Measurements from ENCODE around the gene GLDC. TPM values are rescaled to one million over a fixed set of nuclear protein-coding genes. Genes with fewer than 3 reads are reported as not detected.

Gene GLDC
- total RNA-seq, 5 donors from 2014 or later (not counting 1 experiment from before 2014, with no cell fraction given), result 0.21 to 0.79 (median 0.70) TPM

DNA sequence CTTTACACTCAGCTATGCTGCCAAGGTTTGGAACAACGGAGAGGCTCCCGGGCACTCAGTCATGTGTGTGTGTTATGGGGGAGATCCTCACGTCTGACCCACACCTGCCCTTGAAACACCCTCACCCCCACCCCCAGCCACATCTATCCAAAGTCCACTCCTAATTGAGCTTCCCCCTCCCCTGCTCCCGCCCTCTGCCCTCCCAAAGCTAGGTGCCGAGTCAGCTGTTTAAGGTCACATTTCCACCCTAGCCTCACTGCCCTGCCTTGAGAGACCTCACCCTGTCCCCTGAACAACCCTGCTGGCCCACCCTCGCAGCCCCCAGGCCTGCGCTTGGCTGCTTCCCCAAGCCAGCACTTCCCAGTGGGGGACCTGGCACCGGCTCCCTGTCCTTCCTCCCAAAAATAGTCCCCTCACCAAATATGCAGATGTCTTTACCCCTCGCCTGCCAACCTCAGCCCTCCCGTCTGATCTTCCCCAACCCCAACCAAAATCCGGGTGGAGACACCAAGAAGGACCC lies 36.0 kb downstream of the GLDC start:
- H3K9me3 ChIP-seq, result no peaks in the 10 kb centered on the region
- no peak overlapping the region for H3K27ac ChIP-seq (ENCODE audit: low read length)
- no peaks in the 10 kb centered on the region for H3K36me3 ChIP-seq (ENCODE audit: control insufficient read depth in 2 of 2, extremely low read depth in 1 of 2, insufficient read depth in 1 of 2, low read length in 1 of 2)
- no peaks in the 10 kb centered on the region for H3K9me3 Mint-ChIP-seq
- H3K27me3 ChIP-seq (replicated peaks in 1 of 2; ENCODE audit: control insufficient read depth in 2 of 2, extremely low read depth in 1 of 2, insufficient read depth in 2 of 2, low read length in 1 of 2), result no peaks in the 10 kb centered on the region
- H3K4me3 ChIP-seq (ENCODE audit: control insufficient read depth in 1 of 2, extremely low read depth in 1 of 2, low read length in 1 of 2), result no peak overlapping the region
- CTCF ChIA-PET, result no interaction called here
- H3K27ac Mint-ChIP-seq, result no peak overlapping the region
- H3K4me1 Mint-ChIP-seq, result peaks cover 0 to 4% (median 2%) of the 10 kb centered on the region in 3 donors
- H3K4me3 Mint-ChIP-seq, result no peak overlapping the region
- 95% methylated on average over 7 of the region's 11 CpGs for WGBS (ENCODE audit: insufficient coverage)
- POLR2A ChIA-PET, result no interaction called here
- no peaks in the 10 kb centered on the region for H3K27me3 Mint-ChIP-seq
- ATAC-seq (replicated peaks in 1 of 4), result no peak
- H3K36me3 Mint-ChIP-seq, result no peaks in the 10 kb centered on the region
- DNase-seq, result no peak
- H3K4me1 ChIP-seq (ENCODE audit: control insufficient read depth in 1 of 2, extremely low read depth in 1 of 2, insufficient read depth in 2 of 2, low read length in 2 of 2), result no peaks in the 10 kb centered on the region

DNA sequence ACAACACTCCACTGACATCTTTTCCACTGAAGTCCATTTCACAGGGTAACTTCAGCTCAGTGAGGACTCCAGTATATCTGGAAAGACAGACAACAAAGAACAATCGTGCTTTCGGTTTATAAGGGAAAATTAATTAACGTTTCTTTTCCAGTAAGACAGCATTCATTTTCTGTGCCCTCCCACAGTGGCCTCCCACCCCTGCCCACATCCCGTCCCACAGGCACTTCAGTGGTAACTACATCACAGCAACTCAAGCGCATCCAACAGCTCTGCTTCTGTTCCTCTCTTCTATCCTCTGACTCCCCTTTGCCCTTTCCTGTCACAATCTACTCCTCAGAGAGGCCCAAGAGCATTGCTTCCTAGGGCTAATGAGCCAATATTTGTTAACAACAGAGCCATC lies 40.3 kb downstream of the GLDC start:
- Histone ChIP-seq H3K4me1 (ENCODE audit: control insufficient read depth in 1 of 2, extremely low read depth in 1 of 2, insufficient read depth in 2 of 2, low read length in 2 of 2) (no peaks in the 10 kb centered on the region), H3K9me3 (no peaks in the 10 kb centered on the region), H3K27me3 (replicated peaks in 1 of 2; ENCODE audit: control insufficient read depth in 2 of 2, extremely low read depth in 1 of 2, insufficient read depth in 2 of 2, low read length in 1 of 2) (no peaks in the 10 kb centered on the region), H3K27ac (ENCODE audit: low read length) (no peak overlapping the region), H3K4me3 (ENCODE audit: control insufficient read depth in 1 of 2, extremely low read depth in 1 of 2, low read length in 1 of 2) (no peak overlapping the region), H3K36me3 (ENCODE audit: control insufficient read depth in 2 of 2, extremely low read depth in 1 of 2, insufficient read depth in 1 of 2, low read length in 1 of 2) (no peaks in the 10 kb centered on the region)
- Mint-ChIP-seq H3K4me3 (no peak overlapping the region), H3K27me3 (no peaks in the 10 kb centered on the region), H3K36me3 (no peaks in the 10 kb centered on the region), H3K27ac (no peak overlapping the region), H3K4me1 (peaks cover 0 to 4% (median 2%) of the 10 kb centered on the region in 3 donors), H3K9me3 (no peaks in the 10 kb centered on the region)
- ChIA-PET POLR2A (no interaction called here), CTCF (no interaction called here)
- DNase-seq (no peak), ATAC-seq (replicated peaks in 1 of 4) (no peak)
- 68% methylated on average over 4 of the region's 5 CpGs for WGBS (ENCODE audit: insufficient coverage)

- Mint-ChIP-seq H3K4me3 (no peak overlapping the region), H3K36me3 (no peaks in the 10 kb centered on the region), H3K27me3 (no peaks in the 10 kb centered on the region), H3K4me1 (peaks cover 0 to 3% (median 2%) of the 10 kb centered on the region in 3 donors), H3K27ac (no peak overlapping the region), H3K9me3 (no peaks in the 10 kb centered on the region)
- ChIA-PET POLR2A (no interaction called here), CTCF (no interaction called here)
- ATAC-seq (replicated peaks in 1 of 4) (no peak), DNase-seq (no peak)
- Histone ChIP-seq H3K9me3 (no peaks in the 10 kb centered on the region), H3K4me3 (ENCODE audit: control insufficient read depth in 1 of 2, extremely low read depth in 1 of 2, low read length in 1 of 2) (no peak overlapping the region), H3K27ac (ENCODE audit: low read length) (no peak overlapping the region), H3K36me3 (ENCODE audit: control insufficient read depth in 2 of 2, extremely low read depth in 1 of 2, insufficient read depth in 1 of 2, low read length in 1 of 2) (no peaks in the 10 kb centered on the region), H3K27me3 (replicated peaks in 1 of 2; ENCODE audit: control insufficient read depth in 2 of 2, extremely low read depth in 1 of 2, insufficient read depth in 2 of 2, low read length in 1 of 2) (no peaks in the 10 kb centered on the region), H3K4me1 (ENCODE audit: control insufficient read depth in 1 of 2, extremely low read depth in 1 of 2, insufficient read depth in 2 of 2, low read length in 2 of 2) (no peaks in the 10 kb centered on the region)
- 89% methylated on average over 1 of the region's 4 CpGs for WGBS (ENCODE audit: insufficient coverage)
Measured at GRCh38 chr9:6600426-6600825, 45.1 kb downstream of the GLDC start.

DNA sequence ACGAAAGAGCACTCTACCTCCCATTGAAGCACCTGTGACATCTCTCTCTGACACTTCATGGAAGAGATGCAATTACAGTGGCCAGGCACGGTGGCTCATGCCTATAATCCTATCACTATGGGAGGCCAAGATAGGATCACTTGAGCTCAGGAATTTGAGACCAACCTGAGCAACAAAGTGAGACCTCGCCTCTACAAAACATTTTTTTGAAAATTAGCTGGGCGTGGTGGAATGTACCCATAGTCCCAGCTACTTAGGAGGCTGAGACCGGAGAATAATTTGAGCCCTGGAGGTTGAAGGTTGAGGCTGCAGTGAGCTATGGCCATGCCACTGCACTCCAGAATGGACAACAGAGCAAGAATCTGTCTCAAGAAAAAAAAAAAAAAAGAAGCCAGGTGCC lies 45.5 kb downstream of the GLDC start:
- Mint-ChIP-seq H3K27ac (no peak overlapping the region), H3K9me3 (no peaks in the 10 kb centered on the region), H3K36me3 (no peaks in the 10 kb centered on the region), H3K4me1 (peaks cover 0 to under 1% (median 0%) of the 10 kb centered on the region in 3 donors), H3K4me3 (no peak overlapping the region), H3K27me3 (no peaks in the 10 kb centered on the region)
- DNase-seq (no peak), ATAC-seq (replicated peaks in 1 of 4) (no peak)
- Histone ChIP-seq H3K4me3 (ENCODE audit: control insufficient read depth in 1 of 2, extremely low read depth in 1 of 2, low read length in 1 of 2) (no peak overlapping the region), H3K27me3 (replicated peaks in 1 of 2; ENCODE audit: control insufficient read depth in 2 of 2, extremely low read depth in 1 of 2, insufficient read depth in 2 of 2, low read length in 1 of 2) (no peaks in the 10 kb centered on the region), H3K36me3 (ENCODE audit: control insufficient read depth in 2 of 2, extremely low read depth in 1 of 2, insufficient read depth in 1 of 2, low read length in 1 of 2) (no peaks in the 10 kb centered on the region), H3K9me3 (no peaks in the 10 kb centered on the region), H3K4me1 (ENCODE audit: control insufficient read depth in 1 of 2, extremely low read depth in 1 of 2, insufficient read depth in 2 of 2, low read length in 2 of 2) (no peaks in the 10 kb centered on the region), H3K27ac (ENCODE audit: low read length) (no peak overlapping the region)
- ChIA-PET POLR2A (interaction anchor here in 1 of 2 donors (0.6 kb wide), 1 partner anchor 89 kb away, joined by 7 read pairs; no protein-coding TSS in a partner anchor), CTCF (no interaction called here)
- 93% methylated on average over 5 of the region's 5 CpGs for WGBS (ENCODE audit: insufficient coverage)

- ChIA-PET CTCF (no interaction called here), POLR2A (no interaction called here)
- Mint-ChIP-seq H3K4me3 (no peak overlapping the region), H3K27ac (no peak overlapping the region), H3K27me3 (no peaks in the 10 kb centered on the region), H3K9me3 (no peaks in the 10 kb centered on the region), H3K4me1 (no peaks in the 10 kb centered on the region), H3K36me3 (no peaks in the 10 kb centered on the region)
- Histone ChIP-seq H3K4me1 (ENCODE audit: control insufficient read depth in 1 of 2, extremely low read depth in 1 of 2, insufficient read depth in 2 of 2, low read length in 2 of 2) (no peaks in the 10 kb centered on the region), H3K36me3 (ENCODE audit: control insufficient read depth in 2 of 2, extremely low read depth in 1 of 2, insufficient read depth in 1 of 2, low read length in 1 of 2) (no peaks in the 10 kb centered on the region), H3K9me3 (no peaks in the 10 kb centered on the region), H3K27me3 (replicated peaks in 1 of 2; ENCODE audit: control insufficient read depth in 2 of 2, extremely low read depth in 1 of 2, insufficient read depth in 2 of 2, low read length in 1 of 2) (no peaks in the 10 kb centered on the region), H3K27ac (ENCODE audit: low read length) (no peak overlapping the region), H3K4me3 (ENCODE audit: control insufficient read depth in 1 of 2, extremely low read depth in 1 of 2, low read length in 1 of 2) (no peak overlapping the region)
- no peak for ATAC-seq (replicated peaks in 1 of 4)
- no CpG with 5 or more reads among the region's 4 CpGs for WGBS (ENCODE audit: insufficient coverage)
- DNase-seq, result no peak
Measured at GRCh38 chr9:6598249-6598725, 47.2 kb downstream of the GLDC start.

GRCh38 chr9:6592791-6593190 lies 52.7 kb downstream of the GLDC start:
- H3K27ac ChIP-seq (ENCODE audit: low read length), result no peak overlapping the region
- H3K27me3 ChIP-seq (replicated peaks in 1 of 2; ENCODE audit: control insufficient read depth in 2 of 2, extremely low read depth in 1 of 2, insufficient read depth in 2 of 2, low read length in 1 of 2), result no peaks in the 10 kb centered on the region
- Mint-ChIP-seq H3K4me3 (no peak overlapping the region), H3K27me3 (no peaks in the 10 kb centered on the region), H3K9me3 (no peaks in the 10 kb centered on the region), H3K36me3 (no peaks in the 10 kb centered on the region), H3K27ac (no peak overlapping the region), H3K4me1 (peaks cover 0 to 2% (median 0%) of the 10 kb centered on the region in 3 donors)
- WGBS (ENCODE audit: insufficient coverage), result 94% methylated on average over 3 of the region's 4 CpGs
- no peak for ATAC-seq (replicated peaks in 1 of 4)
- no peaks in the 10 kb centered on the region for H3K4me1 ChIP-seq (ENCODE audit: control insufficient read depth in 1 of 2, extremely low read depth in 1 of 2, insufficient read depth in 2 of 2, low read length in 2 of 2)
- DNase-seq, result no peak
- ChIA-PET POLR2A (no interaction called here), CTCF (no interaction called here)
- no peaks in the 10 kb centered on the region for H3K9me3 ChIP-seq
- H3K36me3 ChIP-seq (ENCODE audit: control insufficient read depth in 2 of 2, extremely low read depth in 1 of 2, insufficient read depth in 1 of 2, low read length in 1 of 2), result no peaks in the 10 kb centered on the region
- no peak overlapping the region for H3K4me3 ChIP-seq (ENCODE audit: control insufficient read depth in 1 of 2, extremely low read depth in 1 of 2, low read length in 1 of 2)

DNA sequence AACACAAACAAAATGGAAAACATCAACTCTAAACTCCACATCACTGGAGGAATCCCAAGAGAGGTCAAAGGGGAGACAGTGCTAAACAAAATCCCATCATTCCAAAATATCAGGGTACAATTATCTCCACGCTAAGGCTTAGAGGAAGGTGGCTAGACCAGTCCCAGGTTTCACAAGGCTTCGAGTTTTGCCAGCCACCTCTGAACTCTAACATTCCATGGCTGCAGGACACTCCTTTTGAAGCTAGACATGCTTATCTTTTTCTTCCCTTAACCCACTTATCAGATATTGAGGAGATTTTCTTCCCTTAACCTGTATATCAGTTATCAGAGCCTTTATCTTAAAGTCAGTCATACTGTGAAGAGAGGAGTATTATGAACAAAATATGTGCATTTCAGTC lies 53.3 kb downstream of the GLDC start:
- Mint-ChIP-seq H3K4me1 (peaks cover 0 to 2% (median 0%) of the 10 kb centered on the region in 3 donors), H3K4me3 (no peak overlapping the region), H3K27ac (no peak overlapping the region), H3K27me3 (no peaks in the 10 kb centered on the region), H3K36me3 (no peaks in the 10 kb centered on the region), H3K9me3 (no peaks in the 10 kb centered on the region)
- ChIA-PET CTCF (no interaction called here), POLR2A (interaction anchor here in 1 of 2 donors (0.6 kb wide), 1 partner anchor 80 kb away, joined by 3 read pairs; no protein-coding TSS in a partner anchor)
- ATAC-seq (replicated peaks in 1 of 4), result no peak
- WGBS (ENCODE audit: insufficient coverage), result 100% methylated on average over 1 of the region's 2 CpGs
- Histone ChIP-seq H3K36me3 (ENCODE audit: control insufficient read depth in 2 of 2, extremely low read depth in 1 of 2, insufficient read depth in 1 of 2, low read length in 1 of 2) (no peaks in the 10 kb centered on the region), H3K9me3 (no peaks in the 10 kb centered on the region), H3K27me3 (replicated peaks in 1 of 2; ENCODE audit: control insufficient read depth in 2 of 2, extremely low read depth in 1 of 2, insufficient read depth in 2 of 2, low read length in 1 of 2) (no peaks in the 10 kb centered on the region), H3K27ac (ENCODE audit: low read length) (no peak overlapping the region), H3K4me3 (ENCODE audit: control insufficient read depth in 1 of 2, extremely low read depth in 1 of 2, low read length in 1 of 2) (no peak overlapping the region), H3K4me1 (ENCODE audit: control insufficient read depth in 1 of 2, extremely low read depth in 1 of 2, insufficient read depth in 2 of 2, low read length in 2 of 2) (no peaks in the 10 kb centered on the region)
- DNase-seq, result no peak

Data from T-cell (primary cell).